Mesenchymal stem cell (in vitro differentiated cells and primary cell): ENCODE results near the gene PPP1R9B.

ENCODE experiments used
- DNase-seq: peaks from one replicate; pipeline ENCODE4 v3.0.0-alpha.2; 2013
- H2AFZ ChIP-seq: one replicate; pipeline ENCODE4 v1.6.1; 2013; ENCODE audit warnings: low read depth, mild to moderate bottlenecking, control low read depth, inconsistent platforms, low read length, moderate library complexity
- H2AK5ac ChIP-seq: 2 replicates; pipeline ENCODE4 v1.6.1; 2013; ENCODE audit warnings: low read length, moderate library complexity, mild to moderate bottlenecking, inconsistent platforms; ENCODE audit not compliant: severe bottlenecking
- H2BK120ac ChIP-seq: one replicate; pipeline ENCODE4 v1.6.1; 2013; ENCODE audit warnings: low read depth, mild to moderate bottlenecking, inconsistent platforms, low read length, moderate library complexity
- H2BK12ac ChIP-seq, 2 experiments: one replicate each; pipeline ENCODE4 v1.6.1; 2013; ENCODE audit warnings: inconsistent platforms in 2 of 2, low read length in 2 of 2, mild to moderate bottlenecking in 2 of 2, moderate library complexity in 2 of 2, control low read depth in 1 of 2
- H2BK15ac ChIP-seq: one replicate; pipeline ENCODE4 v1.6.1; 2013; ENCODE audit warnings: mild to moderate bottlenecking, low read depth, inconsistent platforms; ENCODE audit not compliant: poor library complexity, severe bottlenecking
- H2BK5ac ChIP-seq: 2 replicates; pipeline ENCODE4 v1.6.1; 2013; ENCODE audit warnings: low read depth, mild to moderate bottlenecking, low read length, control low read depth, inconsistent platforms; ENCODE audit not compliant: poor library complexity, severe bottlenecking
- H3K14ac ChIP-seq, 2 experiments: one replicate each; pipeline ENCODE4 v1.6.1; 2013; ENCODE audit warnings: inconsistent platforms in 2 of 2, low read length in 2 of 2, control low read depth in 1 of 2, mild to moderate bottlenecking in 1 of 2, moderate library complexity in 1 of 2
- H3K18ac ChIP-seq, 2 experiments: one replicate each; pipeline ENCODE4 v1.6.1; 2013; ENCODE audit warnings: inconsistent platforms in 2 of 2, low read length in 2 of 2, control low read depth in 1 of 2, low read depth in 1 of 2, mild to moderate bottlenecking in 1 of 2
- H3K23ac ChIP-seq, 2 experiments: one replicate each; pipeline ENCODE4 v1.6.1; 2013; ENCODE audit warnings: inconsistent platforms in 2 of 2, low read length in 2 of 2, mild to moderate bottlenecking in 2 of 2, moderate library complexity in 2 of 2, control low read depth in 1 of 2
- H3K27ac ChIP-seq: 2 replicates; pipeline ENCODE4 v1.5.1; 2013; ENCODE audit warnings: mild to moderate bottlenecking, moderate library complexity, low read length, control low read depth, inconsistent platforms; ENCODE audit not compliant: poor library complexity, severe bottlenecking
- H3K27me3 ChIP-seq, 2 experiments: 2 replicates each; pipeline versions ENCODE4 v1.6.1 to v1.7.0; 2013; ENCODE audit warnings: low read length in 2 of 2, mild to moderate bottlenecking in 2 of 2, moderate library complexity in 2 of 2, control low read depth in 1 of 2, inconsistent platforms in 1 of 2; ENCODE audit not compliant: control insufficient read depth in 1 of 2, insufficient read depth in 1 of 2
- H3K36me3 ChIP-seq, 2 experiments: 2 replicates each; pipeline versions ENCODE4 v1.6.1 to v1.7.0; 2013; ENCODE audit warnings: low read length in 2 of 2, control low read depth in 1 of 2, inconsistent platforms in 1 of 2, low read depth in 1 of 2, mild to moderate bottlenecking in 1 of 2; ENCODE audit not compliant: insufficient read depth in 2 of 2, control insufficient read depth in 1 of 2
- H3K4ac ChIP-seq, 2 experiments: one replicate each; pipeline ENCODE4 v1.6.1; 2013; ENCODE audit warnings: inconsistent platforms in 2 of 2, low read length in 2 of 2, mild to moderate bottlenecking in 2 of 2, moderate library complexity in 2 of 2, control low read depth in 1 of 2, low read depth in 1 of 2
- H3K4me1 ChIP-seq: 2 replicates; pipeline ENCODE4 v1.6.1; 2013; ENCODE audit warnings: low read depth, low read length, control low read depth; ENCODE audit not compliant: control insufficient read depth, insufficient read depth
- H3K4me2 ChIP-seq: 2 replicates; pipeline ENCODE4 v1.6.1; 2013; ENCODE audit warnings: low read length, mild to moderate bottlenecking, inconsistent platforms; ENCODE audit not compliant: poor library complexity, severe bottlenecking
- H3K4me3 ChIP-seq, 2 experiments: 2 replicates each; pipeline versions ENCODE4 v1.5.1 to v1.7.0; 2013; ENCODE audit warnings: low read length in 2 of 2, mild to moderate bottlenecking in 2 of 2, control low read depth in 1 of 2, low read depth in 1 of 2; ENCODE audit not compliant: insufficient read depth in 1 of 2
- H3K79me1 ChIP-seq: replicated peaks from 2 replicates; pipeline ENCODE4 v1.6.1; 2013; ENCODE audit warnings: mild to moderate bottlenecking, control low read depth, low read length, inconsistent platforms; ENCODE audit not compliant: poor library complexity, severe bottlenecking
- H3K9ac ChIP-seq: 2 replicates; pipeline ENCODE4 v1.7.0; 2013; ENCODE audit warnings: mild to moderate bottlenecking, low read length, moderate library complexity
- H3K9me3 ChIP-seq: 2 replicates; pipeline ENCODE4 v1.7.0; 2013; ENCODE audit warnings: mild to moderate bottlenecking, low read length; ENCODE audit not compliant: control insufficient read depth
- H4K8ac ChIP-seq: one replicate; pipeline ENCODE4 v1.6.1; 2013; ENCODE audit warnings: inconsistent platforms, mild to moderate bottlenecking, low read length, moderate library complexity
- H4K91ac ChIP-seq: one replicate; pipeline ENCODE4 v1.6.1; 2013; ENCODE audit warnings: mild to moderate bottlenecking, low read length, inconsistent platforms
- WGBS: methylation state at CpG from one replicate; pipeline ENCODE4 v1.1.7; 2013; ENCODE audit warnings: mixed read lengths; 5-methylcytosine and 5-hydroxymethylcytosine counted together

The PPP1R9B gene

GRCh38 chr17:50165066-50165465 is 14.6 kb upstream of the PPP1R9B start:
- no peak overlapping the region for H2BK15ac ChIP-seq
- H3K23ac ChIP-seq, result no peak overlapping the region
- no peak overlapping the region for H3K14ac ChIP-seq
- no peak overlapping the region for H3K27ac ChIP-seq
- no peak overlapping the region for H2BK5ac ChIP-seq
- no peaks in the 10 kb centered on the region for H3K79me1 ChIP-seq
- no peak overlapping the region for H3K18ac ChIP-seq
- DNase-seq, result no peak
- no peak overlapping the region for H3K4ac ChIP-seq
- peaks cover 17% of the 10 kb centered on the region for H3K4me1 ChIP-seq
- no peak overlapping the region for H3K4me2 ChIP-seq
- peak overlapping the region; percentile 19 for H2AK5ac ChIP-seq
- H4K8ac ChIP-seq, result no peak overlapping the region
- H4K91ac ChIP-seq, result peak overlapping the region; percentile 41
- no peaks in the 10 kb centered on the region for H3K36me3 ChIP-seq
- H3K9ac ChIP-seq, result no peak overlapping the region
- H3K4me3 ChIP-seq, result no peak overlapping the region
- H3K27me3 ChIP-seq, result no peaks in the 10 kb centered on the region
- no peaks in the 10 kb centered on the region for H3K9me3 ChIP-seq
- 92% methylated on average over 9 of the region's 9 CpGs for WGBS
- no peak overlapping the region for H2BK120ac ChIP-seq
- peak overlapping the region in 1 of 2 experiments; percentile 37 for H2BK12ac ChIP-seq
- H2AFZ ChIP-seq, result no peak overlapping the region

- H2AFZ ChIP-seq, result no peak overlapping the region
- no peak overlapping the region for H3K27ac ChIP-seq
- no peak overlapping the region for H3K23ac ChIP-seq
- H3K9me3 ChIP-seq, result no peaks in the 10 kb centered on the region
- no peaks in the 10 kb centered on the region for H3K27me3 ChIP-seq
- no peak overlapping the region for H4K91ac ChIP-seq
- no peak overlapping the region for H2BK120ac ChIP-seq
- H2BK15ac ChIP-seq, result no peak overlapping the region
- H2BK5ac ChIP-seq, result no peak overlapping the region
- H3K79me1 ChIP-seq, result no peaks in the 10 kb centered on the region
- no peak overlapping the region for H3K14ac ChIP-seq
- H3K4me3 ChIP-seq, result no peak overlapping the region
- H2AK5ac ChIP-seq, result no peak overlapping the region
- no peak overlapping the region for H2BK12ac ChIP-seq
- H4K8ac ChIP-seq, result no peak overlapping the region
- no peak for DNase-seq
- no peak overlapping the region for H3K4me2 ChIP-seq
- no peak overlapping the region for H3K18ac ChIP-seq
- no peaks in the 10 kb centered on the region for H3K36me3 ChIP-seq
- WGBS, result 100% methylated on average over 2 of the region's 2 CpGs
- H3K4me1 ChIP-seq, result peaks cover 17% of the 10 kb centered on the region
- H3K4ac ChIP-seq, result no peak overlapping the region
- no peak overlapping the region for H3K9ac ChIP-seq
These were observed 14.2 kb upstream of the PPP1R9B start for GRCh38 chr17:50164697-50164988.

GRCh38 chr17:50163843-50164696 is 13.6 kb upstream of the PPP1R9B start:
- 83% methylated on average over 9 of the region's 11 CpGs for WGBS
- DNase-seq, result no peak
- no peak overlapping the region for H2AFZ ChIP-seq

GRCh38 chr17:50162466-50163254 is 12.2 kb upstream of the PPP1R9B start:
- Histone ChIP-seq H3K4me2 (no peak overlapping the region), H3K18ac (no peak overlapping the region), H2AFZ (no peak overlapping the region), H3K4me3 (no peak overlapping the region), H3K14ac (no peak overlapping the region), H3K27me3 (no peaks in the 10 kb centered on the region), H2BK120ac (no peak overlapping the region), H3K9ac (no peak overlapping the region), H3K4me1 (peaks cover 12% of the 10 kb centered on the region), H4K8ac (no peak overlapping the region), H3K36me3 (no peaks in the 10 kb centered on the region), H3K79me1 (no peaks in the 10 kb centered on the region), H3K27ac (no peak overlapping the region), H3K9me3 (no peaks in the 10 kb centered on the region), H2BK12ac (no peak overlapping the region), H3K4ac (no peak overlapping the region), H3K23ac (no peak overlapping the region), H2BK15ac (no peak overlapping the region), H4K91ac (no peak overlapping the region), H2BK5ac (no peak overlapping the region), H2AK5ac (no peak overlapping the region)
- WGBS, result 90% methylated on average over 8 of the region's 8 CpGs
- no peak for DNase-seq

More at GRCh38 chr17:50163843-50164696, 13.6 kb upstream of the PPP1R9B start:
- H3K4me2 ChIP-seq, result no peak overlapping the region
- no peaks in the 10 kb centered on the region for H3K36me3 ChIP-seq
- peaks cover 16% of the 10 kb centered on the region for H3K4me1 ChIP-seq
- peak overlapping the region; percentile 34 for H2BK15ac ChIP-seq
- H3K23ac ChIP-seq, result no peak overlapping the region
- H3K27ac ChIP-seq, result no peak overlapping the region
- H3K27me3 ChIP-seq, result no peaks in the 10 kb centered on the region
- H3K4ac ChIP-seq, result no peak overlapping the region
- no peak overlapping the region for H2BK120ac ChIP-seq
- no peak overlapping the region for H3K4me3 ChIP-seq
- H4K8ac ChIP-seq, result peak overlapping the region; percentile 22
- H3K18ac ChIP-seq, result no peak overlapping the region
- H2AK5ac ChIP-seq, result peak overlapping the region; percentile 33
- no peak overlapping the region for H3K9ac ChIP-seq
- no peak overlapping the region for H2BK12ac ChIP-seq
- H3K9me3 ChIP-seq, result no peaks in the 10 kb centered on the region
- peak overlapping the region; percentile 10 for H4K91ac ChIP-seq
- H3K14ac ChIP-seq, result no peak overlapping the region
- H3K79me1 ChIP-seq, result no peaks in the 10 kb centered on the region
- no peak overlapping the region for H2BK5ac ChIP-seq
